Brain microvascular endothelial cell (primary cell): ENCODE results near the gene PILRA.
"Not testable (repeated sequence)": the region's sequence is repeated elsewhere in the genome, so short reads cannot be mapped to it uniquely, and the experiment has no call there.

ENCODE experiments used
- DNase-seq: peaks from one replicate; pipeline ENCODE4 v3.0.0-alpha.2; 2020
- H3K27ac ChIP-seq: fragments of 250-450 bp; sonication (Bioruptor Pico); 2 replicates; pipeline ENCODE4 v1.5.1; 2020; ENCODE audit warnings: mild to moderate bottlenecking, moderate library complexity
- H3K27me3 ChIP-seq: fragments of 250-450 bp; sonication (Bioruptor Pico); replicated peaks from 2 replicates; pipeline ENCODE4 v1.5.1; 2020; ENCODE audit warnings: mild to moderate bottlenecking
- H3K36me3 ChIP-seq: fragments of 250-450 bp; sonication (Bioruptor Pico); replicated peaks from 2 replicates; pipeline ENCODE4 v1.5.1; 2020; ENCODE audit warnings: mild to moderate bottlenecking
- H3K4me3 ChIP-seq: 2 replicates; pipeline ENCODE4 v1.5.1; 2011; ENCODE audit warnings: low read depth, mild to moderate bottlenecking, control low read depth, low read length, moderate library complexity
- in situ Hi-C: cut with HindIII; loops from 2 replicates; pipeline ENCODE4 v1.10.0; 2017; ENCODE audit warnings: low sequenced_read_pairs, low pct_ligation_motif_present
- TF ChIP-seq, protein P1 (sequence below): IDR thresholded peaks from 2 replicates; pipeline ENCODE4 v1.5.1; 2011; ENCODE audit warnings: low read depth, mild to moderate bottlenecking, moderate library complexity, low read length, control low read depth, inconsistent platforms; ENCODE audit errors: missing control alignments

The PILRA gene

GRCh38 chr7:100373261-100373831, at the start of gene PILRA:
Gene PILRA (plus strand): TSS chr7:100373487. CDS start chr7:100373657, 170 bp downstream.
- TF ChIP-seq, protein P1, sequence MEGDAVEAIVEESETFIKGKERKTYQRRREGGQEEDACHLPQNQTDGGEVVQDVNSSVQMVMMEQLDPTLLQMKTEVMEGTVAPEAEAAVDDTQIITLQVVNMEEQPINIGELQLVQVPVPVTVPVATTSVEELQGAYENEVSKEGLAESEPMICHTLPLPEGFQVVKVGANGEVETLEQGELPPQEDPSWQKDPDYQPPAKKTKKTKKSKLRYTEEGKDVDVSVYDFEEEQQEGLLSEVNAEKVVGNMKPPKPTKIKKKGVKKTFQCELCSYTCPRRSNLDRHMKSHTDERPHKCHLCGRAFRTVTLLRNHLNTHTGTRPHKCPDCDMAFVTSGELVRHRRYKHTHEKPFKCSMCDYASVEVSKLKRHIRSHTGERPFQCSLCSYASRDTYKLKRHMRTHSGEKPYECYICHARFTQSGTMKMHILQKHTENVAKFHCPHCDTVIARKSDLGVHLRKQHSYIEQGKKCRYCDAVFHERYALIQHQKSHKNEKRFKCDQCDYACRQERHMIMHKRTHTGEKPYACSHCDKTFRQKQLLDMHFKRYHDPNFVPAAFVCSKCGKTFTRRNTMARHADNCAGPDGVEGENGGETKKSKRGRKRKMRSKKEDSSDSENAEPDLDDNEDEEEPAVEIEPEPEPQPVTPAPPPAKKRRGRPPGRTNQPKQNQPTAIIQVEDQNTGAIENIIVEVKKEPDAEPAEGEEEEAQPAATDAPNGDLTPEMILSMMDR, result no peak
- H3K27ac ChIP-seq, result no peak within 1 kb of the TSS
- no peak within 1 kb of the TSS for H3K4me3 ChIP-seq
- in situ Hi-C loops, result no loop called here
- no peak for DNase-seq
- no peaks in the 10 kb centered on the region for H3K36me3 ChIP-seq
- H3K27me3 ChIP-seq, result no peaks in the 10 kb centered on the region

DNA sequence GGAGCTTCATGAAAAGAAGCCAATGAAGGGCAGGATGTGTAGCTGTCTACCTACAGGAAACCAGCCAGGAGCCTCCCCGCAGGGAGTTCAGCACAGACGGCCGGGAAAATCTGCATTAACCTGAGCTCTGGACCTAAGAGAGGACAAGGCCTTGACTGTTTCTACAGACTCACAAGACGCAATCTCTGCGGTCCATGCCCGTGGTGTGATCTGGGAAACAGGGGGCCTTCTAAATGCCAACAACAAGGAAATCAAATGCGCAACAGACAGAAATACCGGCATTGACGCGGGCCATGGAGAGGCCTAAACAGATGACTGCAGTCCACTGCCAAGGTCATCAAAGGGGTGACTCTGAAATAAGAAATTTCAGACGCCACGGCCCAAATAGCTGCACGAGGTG, 49.1 kb upstream of the PILRA start:
- H3K4me3 ChIP-seq, H3K27me3 ChIP-seq, H3K27ac ChIP-seq, H3K36me3 ChIP-seq, DNase-seq, in situ Hi-C loops: not testable (repeated sequence)

DNA sequence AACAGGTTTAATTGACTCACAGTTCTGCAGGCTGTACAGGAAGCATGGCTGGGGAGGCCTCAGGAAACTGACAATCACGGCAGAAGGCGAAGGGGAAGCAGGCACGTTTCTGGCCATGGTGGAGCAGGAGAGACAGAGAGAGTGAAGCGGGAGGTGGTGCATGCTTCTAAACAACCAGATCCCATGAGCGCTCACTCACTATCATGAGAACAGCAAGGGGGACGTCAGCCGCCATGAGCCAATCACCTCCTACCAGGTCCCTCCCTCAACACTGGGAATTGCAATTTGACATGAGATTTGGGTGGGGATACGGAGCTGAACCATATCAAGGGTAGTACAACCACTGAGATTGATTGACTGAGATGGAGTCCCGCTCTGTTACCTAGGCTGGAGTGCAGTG, 47.6 kb upstream of the PILRA start:
- H3K27ac ChIP-seq, DNase-seq, H3K36me3 ChIP-seq, H3K4me3 ChIP-seq, in situ Hi-C loops, H3K27me3 ChIP-seq: not testable (repeated sequence)

DNA sequence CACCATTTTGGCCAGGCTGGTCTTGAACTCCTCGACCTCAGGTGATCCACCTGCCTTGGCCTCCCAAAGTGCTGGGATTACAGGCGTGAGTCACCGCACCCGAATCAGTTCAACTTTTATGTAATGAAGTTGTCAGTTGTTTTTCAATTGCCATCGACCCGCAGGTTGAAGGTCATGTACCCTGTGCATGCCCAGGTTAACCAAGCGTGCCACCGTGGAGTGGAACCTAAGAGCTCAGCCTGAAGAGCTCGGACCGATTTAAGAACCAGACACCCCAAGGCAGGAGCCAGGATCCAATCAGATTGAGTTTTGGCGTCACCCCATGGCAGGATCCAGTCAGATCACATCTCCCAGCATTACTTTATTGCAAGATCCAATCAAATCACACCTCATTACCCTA, 46.4 kb upstream of the PILRA start:
- DNase-seq, H3K36me3 ChIP-seq, H3K4me3 ChIP-seq, H3K27ac ChIP-seq, H3K27me3 ChIP-seq, in situ Hi-C loops: not testable (repeated sequence)

- peak overlapping the region; percentile 73 for H3K4me3 ChIP-seq
- in situ Hi-C loops, H3K36me3 ChIP-seq, H3K27me3 ChIP-seq: not testable (repeated sequence)
- peak overlapping the region; percentile 87 for H3K27ac ChIP-seq
- DNase-seq, result peak; percentile 94
Observed at GRCh38 chr7:100335566-100336466, 37.5 kb upstream of the PILRA start.

DNA sequence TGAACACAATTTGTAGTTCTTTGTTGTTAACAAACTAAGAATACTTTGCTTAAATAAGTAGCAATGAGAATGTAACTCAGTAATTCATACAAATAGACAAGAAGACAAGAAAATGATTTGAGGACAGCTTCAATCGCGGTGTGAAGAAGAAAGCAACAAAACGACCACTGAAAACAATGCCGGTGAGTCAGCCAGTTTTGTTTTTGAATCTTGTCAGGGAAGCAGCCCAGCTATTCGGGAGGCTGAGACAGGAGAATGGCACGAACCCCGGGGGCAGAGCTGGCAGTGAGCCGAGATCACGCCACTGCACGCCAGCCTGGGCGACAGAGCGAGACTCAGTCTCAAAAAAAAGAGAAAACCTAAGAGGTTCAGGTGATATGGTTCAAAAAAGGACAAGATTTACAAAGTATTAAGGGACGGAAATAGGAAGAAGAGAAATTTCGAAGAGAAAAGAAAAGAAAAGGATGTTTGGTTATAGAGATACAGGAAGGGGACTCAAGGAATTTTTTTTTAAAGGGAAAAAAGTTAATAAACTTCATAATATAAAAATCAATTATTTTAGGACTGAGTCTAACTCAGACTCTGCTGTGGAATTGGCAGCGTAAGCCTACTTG, 35.1 kb upstream of the PILRA start:
- peak overlapping the region; percentile 30 for H3K27ac ChIP-seq
- in situ Hi-C loops, H3K27me3 ChIP-seq, H3K4me3 ChIP-seq: not testable (repeated sequence)
- DNase-seq, result peak; percentile 23
- H3K36me3 ChIP-seq, result peaks cover 11% of the 10 kb centered on the region

- H3K36me3 ChIP-seq, result peaks cover 29% of the 10 kb centered on the region
- DNase-seq, H3K4me3 ChIP-seq, H3K27ac ChIP-seq, in situ Hi-C loops, H3K27me3 ChIP-seq: not testable (repeated sequence)
Observed at GRCh38 chr7:100341286-100341685, 32.0 kb upstream of the PILRA start.

DNA sequence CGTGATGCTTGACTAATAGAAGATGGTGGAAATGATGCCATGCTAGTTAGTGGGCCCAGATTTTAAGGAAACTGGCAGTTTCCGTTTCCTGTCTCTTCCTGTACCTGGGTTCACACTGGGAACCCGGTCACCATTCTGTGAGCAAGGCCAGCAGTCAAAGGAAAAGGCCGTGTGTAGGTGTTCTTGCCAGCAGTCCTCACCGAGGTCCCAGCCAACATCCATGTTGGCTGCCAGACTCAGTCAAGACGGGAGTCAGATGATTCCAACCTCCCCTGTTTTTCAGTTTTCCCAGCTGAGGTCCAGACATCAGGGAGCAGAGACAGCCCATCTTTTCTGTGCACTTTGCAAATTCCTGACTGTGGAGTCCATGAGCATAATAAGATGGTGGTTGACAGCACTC, 30.5 kb upstream of the PILRA start:
- H3K4me3 ChIP-seq, result no peak overlapping the region
- no peak overlapping the region for H3K27ac ChIP-seq
- peaks cover 44% of the 10 kb centered on the region for H3K36me3 ChIP-seq
- DNase-seq, result no peak
- TF ChIP-seq, protein P1, result no peak
- in situ Hi-C loops, result no loop called here
- no peaks in the 10 kb centered on the region for H3K27me3 ChIP-seq

DNA sequence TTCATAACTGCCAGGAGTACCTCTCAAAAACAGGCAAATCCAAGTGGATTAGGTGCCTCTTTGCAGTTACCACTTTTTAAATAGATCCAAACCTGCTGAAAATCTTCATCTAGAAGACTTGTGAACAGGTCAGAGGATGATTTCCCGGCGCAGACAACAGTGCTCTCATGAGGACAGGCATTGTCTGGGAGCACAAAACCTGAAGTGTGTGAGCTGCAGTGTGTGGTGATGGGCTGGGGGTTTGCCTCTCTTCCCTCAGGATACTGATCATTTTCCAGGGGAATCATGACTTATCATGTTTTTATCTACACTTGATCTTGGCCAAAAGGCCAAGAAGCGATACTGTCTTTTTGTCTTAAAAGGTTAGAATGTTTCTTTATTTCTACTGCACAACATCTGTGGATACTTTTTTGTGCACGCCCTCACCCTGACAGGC, 29.1 kb upstream of the PILRA start:
- H3K27ac ChIP-seq, DNase-seq, in situ Hi-C loops, H3K27me3 ChIP-seq, H3K4me3 ChIP-seq: not testable (repeated sequence)
- H3K36me3 ChIP-seq, result peaks cover 44% of the 10 kb centered on the region
